ENCODE results near the gene NF1. TPM values are rescaled to one million over a fixed set of nuclear protein-coding genes. Genes with fewer than 3 reads are reported as not detected.

NF1 gene
- total RNA-seq, 2 donors from 2014 or later, result 38.5 to 49.1 TPM

DNA sequence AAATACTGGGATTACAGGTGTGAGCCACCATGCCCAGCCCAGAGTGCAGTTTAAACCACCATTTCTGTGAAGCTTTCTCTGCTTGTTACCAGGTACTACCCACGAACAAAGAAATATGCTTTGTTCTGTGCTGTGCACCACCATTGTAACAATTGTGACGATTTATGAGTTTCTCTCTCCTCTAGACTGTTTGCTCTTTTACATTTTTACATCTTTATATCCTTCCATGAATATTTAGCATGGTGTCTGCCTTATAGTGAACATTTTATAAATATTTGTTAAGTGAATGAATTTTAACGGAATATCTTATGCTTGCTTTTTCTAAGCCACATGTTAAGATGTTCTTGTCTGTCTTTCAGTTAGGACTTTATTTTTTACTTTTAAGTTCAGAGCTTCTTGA is 141.9 kb downstream of the NF1 start:
- peaks cover 7% of the 10 kb centered on the region for H3K36me3 ChIP-seq
- no peaks in the 10 kb centered on the region for H3K9me3 ChIP-seq
- no peaks in the 10 kb centered on the region for H3K4me1 ChIP-seq
- intact Hi-C loops (cut with DNase I), result no loop called here
- H3K4me3 ChIP-seq, result no peak overlapping the region
- no peak overlapping the region for H3K9ac ChIP-seq (ENCODE audit: low read depth in 2 of 2, low read length in 2 of 2)
- no peak overlapping the region for H3K27ac ChIP-seq
- TF ChIP-seq, protein P1, sequence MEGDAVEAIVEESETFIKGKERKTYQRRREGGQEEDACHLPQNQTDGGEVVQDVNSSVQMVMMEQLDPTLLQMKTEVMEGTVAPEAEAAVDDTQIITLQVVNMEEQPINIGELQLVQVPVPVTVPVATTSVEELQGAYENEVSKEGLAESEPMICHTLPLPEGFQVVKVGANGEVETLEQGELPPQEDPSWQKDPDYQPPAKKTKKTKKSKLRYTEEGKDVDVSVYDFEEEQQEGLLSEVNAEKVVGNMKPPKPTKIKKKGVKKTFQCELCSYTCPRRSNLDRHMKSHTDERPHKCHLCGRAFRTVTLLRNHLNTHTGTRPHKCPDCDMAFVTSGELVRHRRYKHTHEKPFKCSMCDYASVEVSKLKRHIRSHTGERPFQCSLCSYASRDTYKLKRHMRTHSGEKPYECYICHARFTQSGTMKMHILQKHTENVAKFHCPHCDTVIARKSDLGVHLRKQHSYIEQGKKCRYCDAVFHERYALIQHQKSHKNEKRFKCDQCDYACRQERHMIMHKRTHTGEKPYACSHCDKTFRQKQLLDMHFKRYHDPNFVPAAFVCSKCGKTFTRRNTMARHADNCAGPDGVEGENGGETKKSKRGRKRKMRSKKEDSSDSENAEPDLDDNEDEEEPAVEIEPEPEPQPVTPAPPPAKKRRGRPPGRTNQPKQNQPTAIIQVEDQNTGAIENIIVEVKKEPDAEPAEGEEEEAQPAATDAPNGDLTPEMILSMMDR (IDR thresholded peaks at IDR 0.05), result no peak
- H3K27me3 ChIP-seq, result no peaks in the 10 kb centered on the region
- no peak for DNase-seq

DNA sequence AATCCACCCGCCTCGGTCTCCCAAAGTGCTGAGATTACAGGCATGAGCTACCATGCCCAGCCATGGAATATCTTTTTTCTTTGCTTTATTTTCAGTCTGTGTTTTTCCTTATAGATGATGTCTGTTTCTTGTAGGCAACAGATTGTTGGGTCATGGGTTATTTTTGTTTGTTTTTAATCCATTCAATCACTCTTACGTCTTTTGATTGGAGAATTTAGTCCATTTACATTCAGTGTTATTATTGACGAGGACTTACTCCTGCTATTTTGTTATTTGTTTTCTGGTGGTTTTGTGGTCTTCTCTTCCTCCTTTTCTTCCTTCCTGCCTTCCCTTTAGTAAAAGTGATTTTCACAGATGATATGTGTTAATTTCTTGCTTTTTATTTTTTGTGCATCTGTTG is 146.3 kb downstream of the NF1 start:
- no peak overlapping the region for H3K27ac ChIP-seq
- H3K36me3 ChIP-seq, result no peaks in the 10 kb centered on the region
- no peaks in the 10 kb centered on the region for H3K27me3 ChIP-seq
- TF ChIP-seq, protein P1 (IDR thresholded peaks at IDR 0.05), result no peak
- no peak overlapping the region for H3K4me3 ChIP-seq
- no peak overlapping the region for H3K9ac ChIP-seq (ENCODE audit: low read depth in 2 of 2, low read length in 2 of 2)
- H3K4me1 ChIP-seq, result no peaks in the 10 kb centered on the region
- no peaks in the 10 kb centered on the region for H3K9me3 ChIP-seq
- no peak for DNase-seq
- intact Hi-C loops (cut with DNase I), result no loop called here

DNA sequence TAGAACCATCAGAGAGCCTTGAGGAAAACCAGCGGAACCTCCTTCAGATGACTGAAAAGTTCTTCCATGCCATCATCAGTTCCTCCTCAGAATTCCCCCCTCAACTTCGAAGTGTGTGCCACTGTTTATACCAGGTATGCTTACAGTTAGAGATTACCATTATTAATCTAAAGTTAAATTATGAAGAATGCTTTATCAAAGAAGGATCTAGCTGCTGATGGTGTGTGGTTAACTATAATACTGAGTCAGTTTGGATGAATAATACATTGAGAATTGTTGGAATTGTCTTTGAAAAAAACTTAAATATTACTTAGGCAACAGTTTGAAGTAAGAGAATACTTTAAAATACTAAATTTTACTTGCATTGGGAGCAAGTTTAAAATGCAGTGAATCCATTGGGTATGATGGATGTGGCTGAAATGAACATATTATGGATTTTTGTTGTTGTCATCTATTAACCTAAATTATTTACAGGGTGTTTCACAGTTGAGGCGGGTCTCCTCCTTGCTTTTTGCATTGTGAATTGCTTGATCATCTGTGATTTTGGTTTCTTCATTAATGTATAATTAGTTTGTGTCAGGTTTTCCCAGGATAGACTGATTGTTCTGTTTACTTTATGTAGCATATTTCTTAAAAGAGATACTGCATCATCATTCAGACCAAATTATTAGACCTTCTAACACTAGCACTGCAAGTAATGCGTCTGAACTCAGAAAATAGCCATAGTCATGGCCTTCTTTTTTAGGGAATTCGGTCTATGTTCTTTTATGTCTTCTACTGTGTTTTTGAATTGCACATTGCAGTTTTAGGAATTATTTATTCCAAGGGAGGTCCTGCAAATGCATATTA is 154.4 kb downstream of the NF1 start:
- DNase-seq, result no peak
- Histone ChIP-seq H3K9me3 (no peaks in the 10 kb centered on the region), H3K4me3 (no peak overlapping the region), H3K4me1 (no peaks in the 10 kb centered on the region), H3K27me3 (no peaks in the 10 kb centered on the region), H3K27ac (no peak overlapping the region), H3K9ac (ENCODE audit: low read depth in 2 of 2, low read length in 2 of 2) (no peak overlapping the region), H3K36me3 (no peaks in the 10 kb centered on the region)
- TF ChIP-seq, protein P1 (IDR thresholded peaks at IDR 0.05), result no peak
- intact Hi-C loops (cut with DNase I), result no loop called here

DNA sequence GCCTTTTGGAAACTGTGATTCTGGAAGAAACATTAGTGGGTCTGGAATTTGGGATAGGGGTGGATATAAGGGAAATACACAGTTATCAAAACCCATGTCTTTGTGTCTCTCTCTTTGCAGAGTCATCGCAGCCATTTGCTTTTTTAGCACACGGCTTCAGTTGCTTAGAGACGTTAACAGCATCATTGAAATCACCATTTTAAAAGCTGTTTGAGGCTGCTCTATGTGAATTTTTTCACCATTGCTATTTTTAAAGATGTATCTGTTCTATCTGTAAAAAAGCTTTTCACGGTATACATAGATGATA is 155.0 kb downstream of the NF1 start:
- no peak overlapping the region for H3K4me3 ChIP-seq
- no peaks in the 10 kb centered on the region for H3K4me1 ChIP-seq
- no peaks in the 10 kb centered on the region for H3K9me3 ChIP-seq
- no peak overlapping the region for H3K27ac ChIP-seq
- DNase-seq, result no peak
- no peaks in the 10 kb centered on the region for H3K36me3 ChIP-seq
- intact Hi-C loops (cut with DNase I), result no loop called here
- no peak overlapping the region for H3K9ac ChIP-seq (ENCODE audit: low read depth in 2 of 2, low read length in 2 of 2)
- no peaks in the 10 kb centered on the region for H3K27me3 ChIP-seq
- TF ChIP-seq, protein P1 (IDR thresholded peaks at IDR 0.05), result no peak

DNA sequence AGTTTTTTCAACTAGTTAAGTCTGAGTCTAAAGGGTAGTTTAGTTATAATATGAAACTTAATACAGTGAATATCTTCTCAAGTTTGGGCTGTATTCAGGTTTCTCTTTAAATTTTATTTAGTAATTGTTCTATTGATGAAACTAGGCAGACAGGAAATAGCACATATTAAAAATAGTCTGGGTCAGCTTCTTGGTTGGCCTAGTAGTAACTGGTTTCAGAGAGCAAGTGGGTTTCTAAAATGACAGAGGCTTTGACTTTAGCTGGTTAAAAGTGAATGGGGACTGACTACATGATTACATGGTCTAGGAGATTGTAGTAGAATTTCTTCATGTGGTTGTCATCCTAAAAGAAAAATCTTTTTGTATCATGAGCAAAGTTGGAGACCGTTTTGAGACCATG is 155.5 kb downstream of the NF1 start:
- intact Hi-C loops (cut with DNase I), result no loop called here
- H3K4me1 ChIP-seq, result no peaks in the 10 kb centered on the region
- H3K9me3 ChIP-seq, result no peaks in the 10 kb centered on the region
- no peak overlapping the region for H3K9ac ChIP-seq (ENCODE audit: low read depth in 2 of 2, low read length in 2 of 2)
- no peaks in the 10 kb centered on the region for H3K27me3 ChIP-seq
- DNase-seq, result no peak
- no peak overlapping the region for H3K27ac ChIP-seq
- no peaks in the 10 kb centered on the region for H3K36me3 ChIP-seq
- TF ChIP-seq, protein P1 (IDR thresholded peaks at IDR 0.05), result no peak
- H3K4me3 ChIP-seq, result no peak overlapping the region

All from colonic mucosa (tissue), 4 donors.